GM19240 (cell line): ENCODE data around the gene NAPSA.

Experiments
- DNase-seq: peaks from one replicate; pipeline ENCODE4 v3.0.0; 2011; ENCODE audit warnings: low spot score; ENCODE audit not compliant: insufficient read length

Gene NAPSA

GRCh38 chr19:50318438-50318837 is 47.0 kb downstream of the NAPSA start:
- no peak for DNase-seq

GRCh38 chr19:50317115-50317514 is 48.3 kb downstream of the NAPSA start:
- no peak for DNase-seq

GRCh38 chr19:50315773-50316448 is 49.5 kb downstream of the NAPSA start:
- DNase-seq = no peak

GRCh38 chr19:50314724-50315708 is 50.4 kb downstream of the NAPSA start:
- DNase-seq = no peak

- no peak for DNase-seq
Observed at GRCh38 chr19:50313812-50314536, 51.5 kb downstream of the NAPSA start.

GRCh38 chr19:50312967-50313811 is 52.2 kb downstream of the NAPSA start:
- DNase-seq = no peak

GRCh38 chr19:50311723-50312635 is 53.5 kb downstream of the NAPSA start:
- DNase-seq = no peak

- no peak for DNase-seq
Observed at GRCh38 chr19:50310759-50311465, 54.5 kb downstream of the NAPSA start.

- DNase-seq = no peak
Observed at GRCh38 chr19:50309396-50310125, 55.9 kb downstream of the NAPSA start.

GRCh38 chr19:50308991-50309390 is 56.4 kb downstream of the NAPSA start:
- no peak for DNase-seq
